ENCODE data around the gene SLC15A3.

SLC15A3 gene

DNA sequence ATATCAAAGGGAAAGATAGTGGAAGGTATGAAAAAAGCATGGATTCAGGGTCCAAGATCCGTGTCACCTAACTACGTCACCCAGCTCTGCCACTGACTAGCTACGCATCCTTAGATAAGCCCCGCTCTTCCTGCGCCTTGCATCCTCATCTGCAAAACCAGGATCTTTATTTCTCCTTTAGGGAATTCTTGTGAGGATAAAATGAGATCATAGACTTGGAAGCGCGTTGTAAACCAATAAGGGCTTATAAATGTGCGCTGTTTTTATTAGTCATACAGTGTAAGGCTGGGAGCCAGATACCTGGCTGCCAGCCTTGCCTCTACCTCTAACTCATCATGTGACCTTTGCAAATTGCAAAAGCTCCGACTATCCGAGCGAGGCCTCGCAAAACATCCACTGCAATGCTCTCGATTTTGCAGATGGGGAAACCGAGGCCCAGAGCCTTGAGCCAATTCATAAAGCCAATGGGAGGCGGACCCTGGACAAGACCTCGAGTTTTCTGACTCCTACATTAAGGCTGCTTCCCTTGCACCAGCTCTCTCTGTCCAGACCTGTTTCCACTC, 46.3 kb downstream of the SLC15A3 start:
- no peak for DNase-seq (ENCODE audit: extremely low spot score)
- TF ChIP-seq, protein P1, sequence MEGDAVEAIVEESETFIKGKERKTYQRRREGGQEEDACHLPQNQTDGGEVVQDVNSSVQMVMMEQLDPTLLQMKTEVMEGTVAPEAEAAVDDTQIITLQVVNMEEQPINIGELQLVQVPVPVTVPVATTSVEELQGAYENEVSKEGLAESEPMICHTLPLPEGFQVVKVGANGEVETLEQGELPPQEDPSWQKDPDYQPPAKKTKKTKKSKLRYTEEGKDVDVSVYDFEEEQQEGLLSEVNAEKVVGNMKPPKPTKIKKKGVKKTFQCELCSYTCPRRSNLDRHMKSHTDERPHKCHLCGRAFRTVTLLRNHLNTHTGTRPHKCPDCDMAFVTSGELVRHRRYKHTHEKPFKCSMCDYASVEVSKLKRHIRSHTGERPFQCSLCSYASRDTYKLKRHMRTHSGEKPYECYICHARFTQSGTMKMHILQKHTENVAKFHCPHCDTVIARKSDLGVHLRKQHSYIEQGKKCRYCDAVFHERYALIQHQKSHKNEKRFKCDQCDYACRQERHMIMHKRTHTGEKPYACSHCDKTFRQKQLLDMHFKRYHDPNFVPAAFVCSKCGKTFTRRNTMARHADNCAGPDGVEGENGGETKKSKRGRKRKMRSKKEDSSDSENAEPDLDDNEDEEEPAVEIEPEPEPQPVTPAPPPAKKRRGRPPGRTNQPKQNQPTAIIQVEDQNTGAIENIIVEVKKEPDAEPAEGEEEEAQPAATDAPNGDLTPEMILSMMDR (IDR thresholded peaks at IDR 0.05; ENCODE audit: control extremely low read depth, extremely low read depth, low read depth, missing control alignments): no peak
- ChIA-PET CTCF (interaction anchor here (0.8 to 14.0 kb wide), 10 partner anchors 9 to 142 kb away, joined by 3 to 157 read pairs (median 16); partner anchors contain the start of genes PTGDR2 and TMEM109), POLR2A (interaction anchor here (0.6 kb wide), 1 partner anchor 45 kb away, joined by 4 read pairs; no protein-coding TSS in a partner anchor)

GRCh38 chr11:60905047-60905446, 46.9 kb downstream of the SLC15A3 start:
- ChIA-PET CTCF (interaction anchor here (0.8 to 14.0 kb wide), 10 partner anchors 9 to 142 kb away, joined by 3 to 157 read pairs (median 16); partner anchors contain the start of genes PTGDR2 and TMEM109), POLR2A (interaction anchor here (0.6 to 0.8 kb wide), 3 partner anchors 9 to 391 kb away, joined by 3 to 5 read pairs (median 4); partner anchors contain the start of gene TMEM109)
- no peak for DNase-seq (ENCODE audit: extremely low spot score)
- TF ChIP-seq, protein P1 (IDR thresholded peaks at IDR 0.05; ENCODE audit: control extremely low read depth, extremely low read depth, low read depth, missing control alignments): no peak

- POLR2A ChIA-PET: no interaction called here
- CTCF ChIA-PET: interaction anchor here (1.8 to 14.0 kb wide), 7 partner anchors 13 to 139 kb away, joined by 5 to 157 read pairs (median 33); partner anchors contain the start of gene TMEM109
- TF ChIP-seq, protein P1 (IDR thresholded peaks at IDR 0.05; ENCODE audit: control extremely low read depth, extremely low read depth, low read depth, missing control alignments): no peak
These were observed 49.4 kb downstream of the SLC15A3 start for GRCh38 chr11:60902625-60903024.

DNA sequence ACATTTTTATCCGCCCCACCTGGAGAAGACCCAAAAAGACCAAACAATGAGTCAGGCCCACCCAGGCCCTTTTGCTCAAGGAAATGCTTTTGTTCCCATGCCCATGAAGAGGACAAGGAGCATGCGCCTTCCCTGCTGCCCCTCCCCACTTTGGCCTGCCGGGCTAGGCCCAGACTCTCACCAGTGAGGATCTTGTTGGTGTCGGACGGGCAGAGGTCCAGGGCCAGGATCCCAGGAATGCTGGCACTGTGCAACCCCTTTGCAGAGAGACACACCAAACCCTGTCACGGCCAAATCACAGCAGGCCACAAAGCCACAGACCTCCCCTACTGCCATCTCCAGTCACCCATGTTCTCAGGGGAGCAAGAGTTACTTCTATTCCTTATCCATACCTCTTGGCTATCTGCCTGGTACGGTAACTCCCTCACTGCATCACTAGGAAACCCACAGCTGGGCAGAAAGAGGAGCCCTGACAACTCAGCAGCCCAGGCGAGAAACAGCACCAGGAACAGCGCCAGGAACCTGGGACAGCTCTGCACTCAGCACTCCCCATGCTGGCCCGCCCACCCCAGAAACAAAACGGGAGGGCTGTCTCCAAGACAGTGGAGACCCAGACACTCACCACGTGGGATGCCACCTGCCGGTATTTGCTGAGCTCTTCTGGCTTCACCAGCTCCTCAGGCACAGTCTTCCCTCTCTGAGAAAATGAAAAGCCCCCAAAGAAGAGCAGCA, 51.1 kb downstream of the SLC15A3 start:
- POLR2A ChIA-PET: interaction anchor here (1.1 kb wide), 1 partner anchor 13 kb away, joined by 3 read pairs; the partner anchor contains the start of gene TMEM109

More at GRCh38 chr11:60902625-60903024, 49.4 kb downstream of the SLC15A3 start:
- DNase-seq (ENCODE audit: extremely low spot score): no peak

GRCh38 chr11:60899977-60900376, 52.0 kb downstream of the SLC15A3 start:
- ChIA-PET CTCF (interaction anchor here (0.6 to 14.0 kb wide), 46 partner anchors 8 to 635 kb away, joined by 3 to 157 read pairs (median 5); partner anchors contain the start of genes TMEM109 and ZP1), POLR2A (no interaction called here)
- TF ChIP-seq, protein P1 (IDR thresholded peaks at IDR 0.05; ENCODE audit: control extremely low read depth, extremely low read depth, low read depth, missing control alignments): no peak
- DNase-seq (ENCODE audit: extremely low spot score): no peak

More for the DNA sequence above, 51.1 kb downstream of the SLC15A3 start:
- CTCF ChIA-PET: interaction anchor here (1.0 to 14.0 kb wide), 18 partner anchors 11 to 635 kb away, joined by 3 to 157 read pairs (median 8); partner anchors contain the start of genes TMEM109 and ZP1
- TF ChIP-seq, protein P1 (IDR thresholded peaks at IDR 0.05; ENCODE audit: control extremely low read depth, extremely low read depth, low read depth, missing control alignments): no peak
- DNase-seq (ENCODE audit: extremely low spot score): no peak

All from GM10248 (cell line).